Hepatic stellate cell (primary cell): ENCODE results near the gene AVPI1.
A peak's percentile ranks its signal among the peaks of the same experiment; 100 is the strongest.
"Not testable (repeated sequence)": the region's sequence is repeated elsewhere in the genome, so short reads cannot be mapped to it uniquely, and the experiment has no call there.

ENCODE experiments used
- DNase-seq: peaks from one replicate; pipeline ENCODE4 v3.0.0; 2011; ENCODE audit warnings: low spot score

AVPI1 gene

DNA sequence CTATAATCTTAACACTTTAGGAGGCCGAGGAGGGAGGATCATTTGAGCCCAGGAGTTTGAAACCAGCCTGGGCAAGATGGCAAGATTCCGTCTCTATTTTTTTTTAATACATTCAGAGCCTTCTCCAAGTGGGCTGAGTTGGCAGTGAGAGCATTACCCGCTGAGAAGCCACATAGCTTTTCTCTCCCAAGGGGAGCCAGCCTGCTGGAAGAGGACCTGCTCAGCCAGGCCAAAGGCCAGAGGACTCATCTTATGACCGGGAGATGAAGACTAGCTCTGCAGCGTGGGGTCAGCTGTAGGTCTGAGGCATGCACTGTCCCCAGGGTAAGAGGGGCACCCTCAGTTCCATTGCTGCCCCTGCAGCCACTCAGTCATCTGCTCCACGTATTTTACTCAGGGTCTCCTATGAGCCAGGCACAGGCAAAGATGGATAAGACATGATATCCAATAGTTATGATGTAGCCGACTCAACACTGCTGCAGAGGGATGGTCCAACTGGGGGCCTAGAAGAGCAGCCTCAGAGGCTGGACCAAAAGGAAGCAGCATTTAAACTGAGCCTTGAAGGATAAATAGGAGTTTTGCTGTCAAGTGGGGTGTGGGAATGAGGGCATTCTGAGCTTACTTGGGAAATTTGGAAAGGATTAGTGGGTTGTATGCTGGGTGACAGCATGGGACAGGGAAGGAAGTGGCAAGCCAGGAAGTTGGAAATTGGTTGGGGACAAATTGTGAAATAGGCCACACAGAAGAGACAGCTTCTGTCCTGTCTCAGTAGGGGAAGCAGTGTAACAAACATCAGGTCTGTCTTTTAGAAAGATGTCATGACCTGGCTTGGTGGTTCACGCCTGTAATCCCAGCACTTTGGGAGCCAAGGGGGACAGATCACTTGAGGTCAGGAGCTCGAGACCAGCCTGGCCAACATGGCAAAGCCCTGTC lies 24.9 kb upstream of the AVPI1 start:
- no peak for DNase-seq

DNA sequence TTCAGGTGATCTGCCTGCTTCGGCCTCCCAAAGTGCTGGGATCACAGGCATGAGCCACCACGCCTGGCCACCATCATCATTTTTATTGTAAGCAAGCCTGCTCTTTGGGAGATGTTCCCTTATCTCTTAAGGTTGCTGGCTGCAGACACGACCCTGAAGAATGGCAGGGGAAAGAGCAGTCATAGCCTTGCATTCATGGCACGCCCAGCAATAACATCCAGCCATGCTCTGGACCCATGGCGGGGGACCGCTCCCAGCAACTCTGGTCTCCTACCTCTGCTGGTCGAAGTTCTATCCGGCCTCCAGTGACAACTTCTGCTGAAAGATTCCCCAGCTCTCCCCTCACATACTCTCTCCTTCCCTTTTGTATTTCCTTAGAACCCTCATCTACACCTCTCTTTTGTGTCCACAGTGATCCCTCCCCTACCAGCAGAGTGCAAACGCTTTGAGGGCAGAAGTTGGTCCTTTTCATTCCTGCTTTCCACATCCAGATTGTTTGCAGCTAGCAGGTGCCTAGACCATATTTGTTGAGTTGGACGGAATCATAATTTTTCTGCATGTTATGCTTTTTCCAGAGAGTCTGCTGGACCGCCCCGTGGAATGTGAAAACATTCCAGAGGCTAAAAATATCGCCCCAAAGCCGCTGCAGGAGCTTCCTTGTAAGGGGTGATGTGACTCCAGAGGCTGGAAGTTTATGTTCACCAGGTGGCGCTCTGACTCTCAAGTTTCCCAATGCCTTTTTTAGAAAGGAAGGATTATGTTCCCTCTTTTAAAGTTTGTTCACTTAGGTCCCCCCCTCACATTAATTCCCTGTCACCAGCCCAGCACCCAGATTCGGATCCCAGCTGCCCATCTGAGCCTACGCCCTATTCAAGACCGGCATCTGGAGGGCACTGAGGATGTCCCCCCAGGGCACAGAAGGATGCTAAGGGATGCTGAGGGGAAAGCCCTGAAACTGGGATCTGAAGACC lies 22.2 kb upstream of the AVPI1 start:
- peak; percentile 89 for DNase-seq

GRCh38 chr10:97708167-97708566 lies 21.1 kb upstream of the AVPI1 start:
- no peak for DNase-seq

GRCh38 chr10:97707134-97707861 lies 20.3 kb upstream of the AVPI1 start:
- no peak for DNase-seq

DNA sequence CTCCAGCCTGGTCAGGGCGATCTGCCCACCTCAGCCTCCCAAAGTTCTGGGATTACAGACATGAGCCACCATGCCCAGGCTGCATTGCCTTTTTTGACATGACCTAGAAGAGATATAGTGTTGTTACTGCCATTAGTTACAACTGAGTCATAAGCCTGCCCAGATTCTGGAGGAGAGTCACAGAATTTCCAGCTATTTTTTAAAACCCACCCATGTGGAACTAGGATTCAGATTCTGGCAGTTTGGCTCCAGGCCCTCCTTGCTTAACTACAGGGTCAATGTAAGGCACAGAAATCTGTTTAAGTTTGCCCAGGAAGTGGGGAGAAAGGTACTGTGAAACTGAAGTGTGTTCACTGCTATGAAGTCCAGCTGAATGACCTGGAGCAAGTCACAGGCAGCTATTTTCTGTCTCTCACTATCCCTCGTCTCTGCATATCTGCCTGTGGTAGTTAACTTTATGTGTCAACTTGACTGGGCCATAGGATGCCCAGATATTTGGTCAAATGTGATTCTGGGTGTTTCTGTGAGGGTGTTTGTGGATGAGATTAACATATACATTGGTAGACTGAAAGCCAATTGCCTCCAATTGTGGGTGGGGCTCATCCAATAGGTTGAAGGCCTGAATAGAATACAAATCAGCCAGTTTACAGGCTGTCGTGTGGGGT lies 18.1 kb upstream of the AVPI1 start:
- DNase-seq, result no peak

- DNase-seq, result no peak
Observed at GRCh38 chr10:97704341-97704740, 17.3 kb upstream of the AVPI1 start.

- no peak for DNase-seq
Observed at GRCh38 chr10:97703398-97704067, 16.5 kb upstream of the AVPI1 start.

DNA sequence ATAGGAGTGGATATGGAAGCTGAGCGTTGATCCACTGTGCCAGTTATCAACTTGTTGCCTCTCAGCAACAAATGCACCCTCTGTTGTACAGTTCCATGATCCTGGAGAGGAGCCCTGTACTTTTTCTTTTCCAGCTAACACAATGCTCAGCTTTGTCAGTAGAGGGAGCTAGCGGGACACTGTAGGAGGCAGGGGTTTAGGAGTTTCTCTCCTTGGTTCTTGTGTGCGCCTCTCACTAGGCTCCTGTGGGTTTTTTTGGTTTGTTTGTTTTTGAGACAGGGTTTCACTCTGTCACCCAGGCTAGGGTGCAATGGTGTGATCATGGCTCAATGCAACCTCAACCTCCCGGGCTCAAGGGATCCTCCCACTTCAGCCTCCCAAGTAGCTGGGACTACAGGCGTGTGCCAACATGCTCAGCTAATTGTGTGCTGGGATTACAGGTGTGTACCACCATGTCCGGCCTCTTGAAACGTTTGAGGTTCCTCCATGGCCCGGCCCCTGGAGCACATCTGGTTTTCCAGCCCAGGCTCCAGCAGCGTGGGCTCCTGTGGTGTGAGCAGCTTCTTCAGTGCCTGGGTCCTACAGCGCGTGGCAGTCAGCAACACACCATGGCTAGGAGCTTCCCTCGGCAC lies 14.5 kb upstream of the AVPI1 start:
- DNase-seq, result peak; percentile 77

- not testable (repeated sequence) for DNase-seq
Observed at GRCh38 chr10:97698072-97698655, 11.1 kb upstream of the AVPI1 start.

GRCh38 chr10:97690133-97690532 lies 3.1 kb upstream of the AVPI1 start:
- DNase-seq, result no peak

GRCh38 chr10:97689559-97690020 lies 2.5 kb upstream of the AVPI1 start:
- DNase-seq, result peak; percentile 82

- peak; percentile 46 for DNase-seq
Observed at GRCh38 chr10:97687785-97688781, 1.0 kb upstream of the AVPI1 start.

- no peak for DNase-seq
Observed at GRCh38 chr10:97686301-97686961, 610 bp downstream of the AVPI1 start.

DNA sequence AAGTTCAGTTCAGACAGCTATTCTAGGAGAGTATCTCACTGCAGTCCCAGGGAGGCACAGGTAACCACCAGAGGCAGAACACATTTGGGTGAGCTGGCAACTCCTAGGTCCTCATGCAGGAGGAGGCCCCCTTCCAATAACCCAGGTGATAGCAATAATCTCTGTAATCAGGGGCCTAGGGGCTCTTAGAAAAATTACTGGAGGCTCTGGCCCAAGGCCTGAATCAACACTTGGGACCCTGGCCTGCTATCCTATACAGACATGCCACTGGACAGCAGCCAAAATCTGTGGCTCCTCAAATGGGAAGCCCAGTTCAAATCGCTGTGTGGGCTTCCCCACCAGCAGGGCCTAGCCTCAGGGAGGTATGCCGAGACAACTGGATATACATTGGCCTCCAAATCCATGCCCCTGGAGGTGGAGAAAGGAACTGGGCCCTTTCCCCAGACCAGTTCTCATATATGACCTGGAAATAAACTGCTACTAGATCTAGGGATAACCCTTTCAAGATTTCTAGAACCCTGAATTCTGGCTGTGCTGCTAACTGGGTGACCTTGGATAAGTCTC lies 1.6 kb downstream of the AVPI1 start:
- DNase-seq, result no peak

GRCh38 chr10:97684866-97685394 lies 2.1 kb downstream of the AVPI1 start:
- no peak for DNase-seq

DNA sequence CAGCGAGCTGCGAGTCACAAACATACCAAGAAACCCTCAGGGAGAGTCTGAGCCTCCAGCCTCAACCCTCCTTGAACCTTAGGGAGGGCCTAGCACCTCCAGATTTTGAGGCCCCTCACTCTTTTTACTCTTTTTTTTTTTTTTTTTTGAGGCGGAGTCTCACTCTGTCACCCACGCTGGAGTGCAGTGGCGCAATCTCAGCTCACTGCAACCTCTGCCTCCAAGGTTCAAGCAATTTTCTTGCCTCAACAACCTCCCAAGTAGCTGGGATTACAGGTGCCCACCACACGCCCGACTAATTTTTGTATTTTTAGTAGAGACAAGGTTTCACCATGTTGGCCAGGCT lies 2.7 kb downstream of the AVPI1 start:
- DNase-seq, result not testable (repeated sequence)

DNA sequence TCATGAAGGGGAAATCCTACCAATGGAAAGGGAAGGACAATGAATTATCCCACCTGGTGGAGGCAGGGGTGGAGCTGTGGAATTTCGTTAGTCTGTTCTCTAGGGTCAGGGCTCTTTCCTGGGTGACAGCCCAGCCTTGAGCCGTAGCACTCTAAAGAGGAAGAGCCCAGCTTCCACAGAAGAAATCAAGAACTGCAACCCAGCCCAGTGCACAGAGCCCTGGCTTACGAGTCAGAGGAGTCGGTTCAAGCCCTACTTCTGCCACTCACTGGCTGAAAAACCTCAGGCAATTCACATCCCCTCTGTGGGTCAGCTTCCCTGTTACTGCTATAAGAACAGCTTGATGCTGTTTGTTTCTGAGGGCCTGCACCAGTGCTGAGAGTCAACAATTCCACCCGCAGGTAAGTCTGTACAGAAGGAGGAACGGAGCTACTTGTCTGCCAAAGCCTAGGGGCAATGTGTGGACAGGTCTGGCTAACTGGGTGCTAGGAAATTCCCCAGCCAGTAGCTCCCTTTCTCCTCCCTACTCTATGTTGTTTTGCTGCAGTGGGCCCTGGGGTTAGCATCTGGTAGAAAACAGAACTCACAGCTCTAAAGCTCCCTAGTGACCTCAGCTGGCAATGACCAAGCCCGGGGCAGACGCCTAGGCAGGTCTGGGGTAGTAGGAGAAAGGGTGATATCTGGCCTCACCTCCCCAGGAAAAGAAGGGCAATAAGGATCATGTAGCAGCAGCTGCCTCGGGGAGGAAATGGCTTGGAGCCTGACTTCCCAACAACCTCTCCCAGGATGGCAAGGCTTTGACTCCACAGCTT lies 3.3 kb downstream of the AVPI1 start:
- DNase-seq, result peak; percentile 53
